NCI-H510A (cell line): ENCODE measurements around the gene CBR3.
"Not testable (repeated sequence)": the region's sequence is repeated elsewhere in the genome, so short reads cannot be mapped to it uniquely, and the experiment has no call there.

Source experiments
- DNase-seq: peaks from one replicate; lab custom pipeline; 2025; lab: John Stamatoyannopoulos, UW

CBR3 gene

DNA sequence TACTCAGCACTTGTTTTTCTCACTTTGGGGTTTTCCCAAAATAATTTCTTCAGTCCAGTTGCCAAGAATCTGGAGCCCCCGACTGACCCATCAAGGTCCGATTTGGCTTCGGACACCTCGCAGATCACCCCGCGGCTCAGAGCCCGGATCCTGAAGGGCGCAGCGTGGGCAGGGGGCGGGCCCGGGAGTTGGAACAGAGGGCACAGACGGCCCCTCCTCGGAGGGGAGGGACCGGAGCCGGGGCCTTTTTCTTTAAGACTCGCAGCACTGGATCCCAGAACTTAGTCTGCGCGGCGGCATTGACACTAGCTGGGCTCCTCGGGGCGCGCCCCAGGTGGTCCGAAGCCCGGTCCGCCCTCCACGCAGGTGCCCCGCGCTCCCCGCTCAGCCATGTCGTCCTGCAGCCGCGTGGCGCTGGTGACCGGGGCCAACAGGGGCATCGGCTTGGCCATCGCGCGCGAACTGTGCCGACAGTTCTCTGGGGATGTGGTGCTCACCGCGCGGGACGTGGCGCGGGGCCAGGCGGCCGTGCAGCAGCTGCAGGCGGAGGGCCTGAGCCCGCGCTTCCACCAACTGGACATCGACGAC lies at the start of gene CBR3:
TSS of gene CBR3 (plus strand) at position 277 of the 588 bp plus-strand sequence. CDS start at position 391, 114 bp downstream.
- DNase-seq, result no peak

DNA sequence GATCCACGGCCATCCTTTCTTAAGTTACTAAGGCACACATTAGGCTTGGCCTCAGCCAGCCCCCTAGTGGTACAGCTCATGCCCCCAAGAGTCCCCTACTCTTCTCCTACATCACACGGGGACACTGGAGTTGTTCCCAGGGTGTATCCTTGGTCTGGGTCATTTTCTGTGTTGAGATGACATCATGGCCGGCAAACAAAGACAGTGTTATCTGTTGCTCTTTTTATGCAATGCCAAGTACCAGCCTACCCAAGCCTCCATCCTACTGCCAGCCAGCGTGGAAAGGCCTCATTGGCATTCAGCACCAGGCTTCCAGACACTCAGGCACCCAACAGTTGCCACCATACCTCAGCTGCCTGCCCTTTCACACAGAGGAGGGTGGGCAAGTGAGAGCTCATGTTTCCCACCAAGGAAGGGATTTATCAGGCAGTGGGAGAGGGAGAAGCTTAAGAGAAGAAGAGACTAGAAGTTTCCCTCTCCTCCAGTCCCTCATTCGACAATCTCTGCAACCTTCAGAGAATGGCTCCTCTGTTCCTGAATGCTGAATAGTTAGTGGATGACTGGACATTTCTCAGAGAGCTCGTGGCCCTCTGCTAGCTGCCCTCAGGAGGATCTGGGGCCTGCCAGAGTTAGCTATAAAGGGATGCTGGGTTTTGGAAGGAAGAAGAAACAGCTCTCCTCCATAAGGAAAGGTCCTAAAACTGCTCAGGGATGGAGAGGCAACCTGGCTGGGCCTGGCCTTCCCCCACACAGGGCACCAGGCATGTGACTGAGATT lies 47.3 kb upstream of the CBR3 start:
- DNase-seq, result no peak

DNA sequence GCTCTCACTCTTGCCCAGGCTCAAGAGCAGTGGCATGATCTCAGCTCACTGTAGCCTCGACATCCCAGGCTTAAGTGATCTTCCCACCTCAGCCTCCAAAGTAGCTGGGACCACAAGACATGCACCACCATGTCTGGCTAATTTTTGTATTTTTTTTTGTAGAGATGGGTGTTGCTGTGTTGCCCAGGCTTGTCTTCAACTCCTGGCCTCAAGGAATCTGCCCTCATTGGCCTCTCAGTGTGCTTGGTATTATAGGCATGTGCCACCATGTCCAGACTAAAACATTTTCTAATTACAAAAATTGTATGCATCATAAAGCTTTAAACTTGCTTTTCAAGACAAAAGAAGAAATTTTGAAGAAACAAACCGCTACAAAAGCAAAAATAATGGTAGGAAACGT lies 44.9 kb upstream of the CBR3 start:
- no peak for DNase-seq

DNA sequence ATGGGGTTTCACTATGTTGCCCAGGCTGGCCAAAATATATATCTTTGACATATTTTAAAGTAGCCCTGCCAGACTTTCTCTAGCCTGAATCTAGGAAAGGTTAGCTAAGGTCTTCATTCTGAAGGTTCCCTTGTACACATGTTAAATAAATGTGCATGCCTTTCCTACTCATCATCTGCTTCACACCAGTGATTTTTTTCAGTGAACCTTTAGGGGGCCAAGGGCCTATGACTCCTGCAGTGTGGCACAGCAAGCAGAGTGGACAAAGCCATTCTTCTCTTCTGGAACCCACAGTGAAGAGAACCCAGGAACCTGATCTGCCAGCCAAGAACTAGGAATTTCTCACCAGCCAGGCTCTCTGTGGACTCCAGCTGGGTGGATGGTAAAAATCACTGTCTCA lies 42.2 kb upstream of the CBR3 start:
- DNase-seq, result no peak

DNA sequence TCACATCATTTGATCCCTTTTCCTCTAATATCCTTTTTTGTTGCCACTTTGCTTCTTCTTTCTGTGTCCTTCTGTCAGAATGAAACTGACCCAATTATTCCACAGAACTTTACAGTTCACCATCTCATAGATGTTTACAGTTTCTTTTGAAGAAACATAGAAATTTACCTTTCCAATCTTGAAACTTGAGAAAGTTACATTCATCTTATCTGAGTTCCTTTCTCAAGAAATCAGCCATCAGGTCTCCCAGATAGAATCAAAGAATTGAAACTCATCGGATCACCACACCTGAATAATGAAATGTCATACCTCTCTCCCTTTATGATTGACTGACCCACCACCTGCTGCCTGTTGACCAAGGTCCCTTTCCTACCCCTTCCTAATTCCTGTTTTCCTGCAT lies 41.4 kb upstream of the CBR3 start:
- DNase-seq, result no peak

DNA sequence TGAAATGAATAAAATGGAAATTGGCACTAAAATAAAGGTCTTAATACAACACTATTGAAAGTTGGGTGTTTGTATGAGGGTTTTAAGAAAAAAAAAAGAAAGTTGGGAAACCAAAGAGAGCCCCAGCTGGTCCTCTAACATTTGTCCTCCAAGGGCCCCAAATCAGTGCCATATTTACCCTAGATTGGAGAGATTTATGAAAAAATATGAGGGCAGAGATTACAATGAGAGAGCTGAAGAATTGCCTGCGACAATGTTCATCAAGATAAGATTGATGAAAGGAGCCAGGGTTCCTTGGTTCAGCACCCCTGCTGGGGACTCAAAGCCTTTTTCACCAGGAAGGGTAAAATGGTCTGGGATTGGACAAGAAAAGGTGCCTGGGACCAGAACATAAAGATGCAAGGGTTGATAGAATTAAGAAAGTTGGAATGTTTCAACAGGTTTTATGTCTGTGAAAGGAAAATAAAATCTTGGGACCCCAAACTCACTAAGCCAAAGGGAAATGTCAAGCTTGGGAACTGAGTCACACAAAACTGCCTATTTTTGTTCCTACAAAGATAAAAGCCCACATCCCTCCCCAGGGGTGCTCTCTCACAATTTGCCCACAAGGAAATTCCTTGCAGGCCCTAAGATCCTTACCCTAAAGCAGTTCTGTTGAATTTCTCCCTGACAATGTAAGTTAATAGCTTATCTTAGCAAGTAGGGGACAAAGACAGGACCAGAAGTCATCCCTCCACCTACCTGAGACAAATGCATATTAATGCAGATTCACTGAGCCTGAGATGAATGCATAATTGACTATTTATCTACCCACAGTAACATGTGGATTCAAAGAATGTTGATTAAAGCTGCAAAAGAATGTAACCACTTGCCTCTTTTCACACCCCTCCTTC lies 38.2 kb upstream of the CBR3 start:
- no peak for DNase-seq

DNA sequence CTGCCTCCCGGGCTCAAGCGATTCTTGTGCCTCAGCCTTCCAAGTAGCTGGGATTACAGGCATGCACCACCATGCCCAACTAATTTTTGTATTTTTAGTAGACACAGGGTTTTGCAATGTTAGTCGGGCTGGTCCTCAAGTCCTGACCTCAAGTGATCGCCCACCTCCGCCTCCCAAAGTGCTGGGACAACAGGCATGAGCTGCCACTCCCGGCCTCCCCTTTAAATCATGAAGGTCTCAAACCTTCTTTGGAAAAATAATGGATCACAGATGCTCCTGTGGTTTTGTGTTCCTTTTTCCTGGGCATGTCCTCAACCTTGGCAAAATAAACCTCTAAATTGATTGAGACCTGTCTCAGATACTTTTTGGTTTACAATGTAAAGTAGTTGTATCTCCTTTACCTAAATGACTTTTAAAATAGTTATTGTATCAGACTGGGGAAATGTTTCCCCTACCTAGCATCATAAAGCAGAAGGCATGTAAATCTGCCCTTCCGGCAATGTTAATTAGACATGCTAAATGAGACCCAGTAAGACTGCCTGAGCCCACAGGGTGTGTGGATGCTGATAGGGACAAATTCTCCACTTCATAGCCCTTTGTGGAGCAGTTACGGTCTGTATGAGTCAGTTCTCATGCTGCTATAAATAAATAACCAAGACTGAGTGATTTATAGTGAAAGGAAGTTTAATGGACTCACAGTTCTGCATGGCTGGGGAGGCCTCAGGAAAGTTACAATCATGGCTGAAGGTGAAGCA lies 37.3 kb upstream of the CBR3 start:
- DNase-seq, result no peak

DNA sequence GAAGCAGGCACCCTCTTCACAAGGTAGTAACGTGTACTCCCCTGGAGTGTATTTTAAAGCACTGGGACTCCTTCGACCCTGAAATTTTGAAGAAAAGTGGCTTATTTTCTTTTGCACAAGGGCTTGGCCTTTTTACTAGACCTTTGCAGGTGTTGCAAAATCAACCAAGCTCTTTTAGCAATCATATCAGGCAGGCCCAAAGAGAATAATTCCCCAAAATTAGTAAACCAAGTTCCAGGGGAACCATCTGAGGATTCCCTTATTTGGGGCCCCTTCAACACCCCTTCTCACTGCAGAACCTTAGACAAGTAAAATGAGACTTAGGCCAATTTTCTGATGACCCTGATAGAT lies 36.7 kb upstream of the CBR3 start:
- DNase-seq, result no peak

DNA sequence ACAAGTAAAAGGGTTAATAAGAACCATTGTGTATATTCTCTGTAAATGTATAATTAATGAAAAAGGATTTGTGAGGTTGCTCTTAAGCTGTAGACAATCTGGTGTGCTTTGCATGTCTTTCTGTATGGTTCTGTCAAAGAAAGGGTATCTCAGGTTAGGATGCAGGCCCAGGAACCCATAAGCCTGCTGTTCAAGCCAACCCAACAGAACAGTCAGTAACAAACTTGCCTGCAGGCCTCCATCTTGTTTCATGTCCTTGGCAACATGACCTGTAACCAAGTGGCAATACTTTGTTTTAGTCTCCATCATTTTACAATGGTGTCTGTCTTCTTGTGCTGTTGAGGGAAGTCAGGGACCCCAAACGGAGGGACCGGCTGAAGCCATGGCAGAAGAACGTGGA lies 35.9 kb upstream of the CBR3 start:
- DNase-seq, result no peak

DNA sequence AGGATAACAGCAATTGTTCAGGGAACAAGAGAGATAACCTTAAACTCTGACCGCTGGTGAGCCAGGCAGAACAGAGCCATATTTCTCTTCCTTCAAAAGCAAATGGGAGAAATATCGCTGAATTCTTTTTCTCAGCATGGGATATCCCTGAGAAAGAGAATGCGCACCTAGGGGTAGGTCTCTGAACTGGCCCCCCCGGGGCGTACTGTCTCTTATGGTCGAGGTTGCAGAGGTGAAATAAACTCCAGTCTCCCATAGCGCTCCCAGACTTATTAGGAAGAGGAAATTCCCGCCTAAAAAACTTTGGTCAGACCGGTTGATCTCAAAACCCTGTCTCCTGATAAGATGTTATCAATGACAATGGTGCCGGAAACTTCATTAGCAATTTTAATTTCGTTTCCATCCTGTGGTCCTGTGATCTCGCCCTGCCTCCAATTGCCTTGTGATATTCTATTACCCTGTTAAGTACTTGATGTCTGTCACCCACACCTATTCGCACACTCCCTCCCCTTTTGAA lies 35.1 kb upstream of the CBR3 start:
- DNase-seq, result not testable (repeated sequence)

DNA sequence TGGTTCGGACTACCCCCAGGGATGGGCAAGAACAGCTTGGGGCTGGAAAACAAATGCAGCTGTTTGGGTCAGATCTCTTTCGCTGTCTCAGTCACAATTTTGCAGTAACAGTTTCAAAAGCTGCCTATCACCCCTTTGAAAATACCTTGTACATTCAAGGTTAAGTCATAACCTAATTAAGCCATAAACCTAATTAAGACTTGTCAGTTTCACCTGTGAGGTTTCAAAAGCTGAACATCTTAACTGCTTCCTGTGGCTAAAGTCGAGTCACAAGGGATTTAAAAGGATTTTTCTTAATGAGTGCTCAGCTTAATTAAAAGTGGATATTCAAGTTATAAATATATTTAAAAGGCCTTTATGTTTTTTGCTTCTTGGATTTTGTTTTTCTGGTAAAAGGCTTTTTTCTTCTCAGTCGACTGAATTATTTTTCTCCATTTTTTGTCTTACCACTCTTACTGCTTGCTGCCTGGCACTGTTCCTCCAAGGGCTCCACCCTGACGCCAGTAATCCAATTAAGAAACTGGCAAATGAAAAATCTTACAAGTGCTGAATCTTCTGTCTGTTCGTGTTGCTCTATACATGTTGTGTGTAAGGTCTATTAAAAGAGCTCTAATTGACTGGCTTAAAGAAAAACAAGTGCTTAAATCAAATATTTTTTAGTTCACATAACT lies 33.8 kb upstream of the CBR3 start:
- no peak for DNase-seq

DNA sequence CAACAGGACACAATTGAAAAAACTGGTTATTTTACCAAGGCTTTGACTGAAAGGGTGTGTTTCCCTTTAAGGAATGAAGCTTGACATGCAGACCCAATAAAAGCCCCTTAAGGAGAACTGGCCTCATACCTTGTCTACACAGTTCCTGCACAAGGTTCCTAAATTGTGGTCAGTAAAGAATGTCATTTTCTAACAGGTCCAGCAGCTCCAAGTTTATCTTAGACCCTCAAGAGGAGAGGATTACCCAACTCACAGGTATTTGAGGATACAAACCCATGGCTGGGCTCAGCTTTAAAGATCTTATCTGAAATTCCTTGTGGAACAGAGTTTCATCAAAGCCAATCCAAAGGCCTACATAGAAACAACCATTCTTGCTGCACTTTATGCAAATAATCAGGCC lies 31.4 kb upstream of the CBR3 start:
- DNase-seq, result no peak

DNA sequence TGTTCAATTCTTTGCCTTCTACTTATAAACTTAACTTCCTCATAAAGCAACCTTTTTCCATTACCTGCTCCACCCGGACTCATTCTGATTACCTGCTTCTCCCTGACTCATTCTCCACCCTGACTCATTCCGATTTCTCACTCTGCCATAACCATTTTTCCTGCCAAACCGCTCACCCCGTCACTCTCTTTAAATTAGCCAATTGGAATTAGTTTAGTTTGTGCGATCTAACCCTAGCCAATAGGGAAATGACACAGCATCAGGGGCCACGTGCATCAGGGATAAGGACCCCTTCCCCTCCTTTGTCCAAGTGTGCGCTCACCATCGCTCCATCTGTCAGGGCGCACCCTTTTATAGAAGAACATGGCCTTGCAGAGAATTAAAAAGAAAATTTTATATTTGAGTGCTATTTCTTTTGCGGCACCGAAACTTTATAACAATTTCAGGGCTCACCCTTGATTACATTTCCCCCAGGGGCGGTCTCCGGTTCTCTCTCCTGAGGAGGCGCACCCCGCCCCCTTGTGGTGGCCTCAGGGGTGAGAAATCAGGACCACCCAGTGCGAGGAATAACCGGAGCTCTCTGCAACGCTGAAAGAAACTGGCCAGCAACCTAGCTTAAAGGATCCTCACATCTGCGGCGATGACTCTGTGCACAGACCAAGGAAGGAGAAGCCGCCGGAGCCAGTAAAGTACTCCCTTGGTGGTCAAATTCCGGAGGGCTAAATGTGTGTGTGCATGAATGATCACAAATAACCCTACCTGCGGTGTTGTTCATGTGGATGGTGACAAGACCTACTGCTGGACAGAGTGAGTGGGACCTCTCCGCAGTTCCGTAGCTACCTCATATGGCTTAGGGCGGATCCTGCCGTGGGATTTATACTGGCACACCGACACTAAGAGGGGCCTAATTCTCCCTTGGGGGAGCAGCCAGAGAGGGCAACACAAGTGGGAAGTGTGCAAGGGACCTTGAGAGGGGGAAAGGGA lies 30.3 kb upstream of the CBR3 start:
- no peak for DNase-seq

DNA sequence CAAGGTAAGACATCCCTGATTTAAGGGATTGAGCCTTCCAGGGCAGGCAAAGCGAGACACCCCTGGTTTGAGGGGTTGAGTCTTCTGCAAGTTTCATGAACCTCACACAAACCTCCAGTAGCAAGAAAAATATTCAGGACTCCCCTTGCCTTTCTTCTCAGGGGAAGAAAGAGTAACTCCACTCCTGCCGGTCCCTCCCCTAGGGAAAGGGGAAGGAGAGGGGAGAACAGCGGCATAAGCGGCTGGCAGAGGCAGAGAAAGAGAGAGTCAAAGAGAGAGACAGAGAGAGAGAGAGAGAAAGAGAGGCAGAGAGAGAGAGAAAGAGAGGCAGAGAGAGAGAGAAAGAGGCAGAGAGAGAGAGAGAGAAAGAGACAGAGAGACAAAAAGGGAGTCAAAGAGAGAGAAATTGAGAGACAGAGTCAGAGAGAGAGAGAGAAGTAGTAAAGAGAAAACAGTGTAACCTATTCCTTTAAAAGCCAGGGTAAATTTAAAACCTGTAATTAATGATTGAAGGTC lies 29.5 kb upstream of the CBR3 start:
- DNase-seq, result no peak

DNA sequence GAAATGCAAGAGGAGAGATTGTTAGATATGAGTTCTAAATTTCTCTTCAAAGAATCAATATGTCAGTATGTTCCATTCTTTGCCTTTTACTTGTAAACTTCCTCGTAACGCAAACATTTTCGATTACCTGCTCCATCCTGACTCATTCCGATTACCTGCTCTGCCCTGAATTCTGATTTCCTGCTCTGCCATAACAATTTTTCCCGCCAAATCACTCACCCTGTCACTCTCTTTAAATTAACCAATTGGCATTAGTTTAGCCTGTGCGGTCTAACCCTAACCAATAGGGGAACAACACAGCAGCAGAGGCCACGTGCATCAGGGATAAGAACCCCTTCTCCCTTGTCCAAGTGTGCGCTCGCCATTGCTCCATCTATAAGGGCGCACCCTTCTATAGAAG lies 25.0 kb upstream of the CBR3 start:
- DNase-seq, result no peak

DNA sequence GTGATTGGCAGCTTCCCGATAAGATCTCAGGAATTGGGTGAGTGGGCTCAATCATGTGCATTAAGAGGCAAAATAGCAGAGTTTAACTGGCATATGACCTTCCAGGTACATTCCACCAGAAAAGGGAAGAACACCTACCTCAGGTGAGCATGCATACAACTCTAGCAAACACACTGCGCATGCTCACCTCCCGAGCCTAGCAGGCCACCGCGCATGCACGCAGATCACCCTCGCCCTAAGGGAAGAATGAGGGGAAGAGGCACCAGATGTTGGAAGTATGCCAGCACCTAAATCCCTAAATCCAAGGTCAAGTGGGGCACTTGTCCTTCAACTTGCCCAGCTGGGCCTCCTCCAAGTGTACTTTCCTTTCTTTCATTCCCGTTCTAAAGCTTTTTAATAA lies 23.6 kb upstream of the CBR3 start:
- no peak for DNase-seq

DNA sequence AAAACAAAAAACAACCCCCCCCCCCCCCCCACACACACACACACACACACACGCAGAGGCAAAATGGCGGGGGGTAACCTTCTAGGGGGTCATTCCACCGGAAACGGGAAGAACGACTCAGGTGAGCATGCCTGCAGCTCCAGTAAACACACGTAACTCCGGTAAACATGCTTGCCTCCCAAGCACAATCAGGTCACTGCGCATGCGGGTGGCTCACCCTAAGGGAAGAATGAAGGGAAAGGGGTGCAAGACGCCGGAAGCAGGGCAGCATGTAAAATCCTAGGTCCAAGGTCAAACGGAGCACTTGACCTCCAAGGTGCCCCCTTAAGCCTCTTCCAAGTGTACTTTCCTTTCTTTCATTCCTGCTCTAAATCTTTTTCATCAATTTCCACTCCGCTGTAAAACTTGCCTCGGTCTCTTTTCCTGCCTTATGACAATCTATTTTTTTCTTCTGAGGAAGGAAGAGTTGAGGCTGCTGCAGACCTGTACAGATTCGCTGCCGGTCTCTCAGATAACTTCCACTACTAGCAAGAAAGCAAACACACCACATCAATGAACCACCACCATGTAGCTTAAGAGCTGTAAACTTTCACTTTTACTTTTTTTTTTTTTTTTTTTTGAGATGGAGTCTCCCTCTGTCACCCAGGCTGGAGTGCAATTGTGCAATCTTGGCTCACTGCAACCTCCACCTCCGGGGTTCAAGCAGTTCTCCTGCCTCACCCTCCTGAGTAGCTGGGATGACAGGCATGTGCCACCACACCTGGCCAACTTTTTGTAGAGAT lies 21.0 kb upstream of the CBR3 start:
- no peak for DNase-seq

DNA sequence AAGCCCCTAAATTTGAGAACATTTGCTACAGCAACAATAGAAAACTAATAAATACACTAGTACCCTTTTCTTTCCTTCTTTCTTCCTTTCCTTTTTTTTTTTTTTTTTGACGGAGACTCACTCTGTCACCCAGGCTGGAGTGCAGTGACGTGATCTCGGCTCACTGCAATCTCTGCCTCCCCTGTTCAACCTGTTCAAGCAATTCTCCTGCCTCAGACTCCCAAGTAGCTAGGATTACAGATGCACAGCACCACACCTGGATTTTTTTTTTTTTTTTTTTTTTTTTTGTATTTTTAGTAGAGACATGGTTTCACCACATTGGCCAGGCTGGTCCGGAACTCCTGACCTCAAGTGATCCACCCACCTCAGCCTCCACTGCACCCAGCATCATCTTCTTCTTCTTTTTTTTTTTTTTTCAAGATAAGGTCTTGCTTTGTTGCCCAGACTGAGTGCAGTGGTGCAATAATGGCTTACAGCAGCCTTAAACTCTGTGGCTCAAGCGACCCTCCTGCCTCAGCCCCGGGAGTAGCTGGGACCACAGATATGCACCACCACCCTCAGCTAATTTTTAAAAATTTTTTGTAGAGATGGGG lies 19.6 kb upstream of the CBR3 start:
- no peak for DNase-seq

DNA sequence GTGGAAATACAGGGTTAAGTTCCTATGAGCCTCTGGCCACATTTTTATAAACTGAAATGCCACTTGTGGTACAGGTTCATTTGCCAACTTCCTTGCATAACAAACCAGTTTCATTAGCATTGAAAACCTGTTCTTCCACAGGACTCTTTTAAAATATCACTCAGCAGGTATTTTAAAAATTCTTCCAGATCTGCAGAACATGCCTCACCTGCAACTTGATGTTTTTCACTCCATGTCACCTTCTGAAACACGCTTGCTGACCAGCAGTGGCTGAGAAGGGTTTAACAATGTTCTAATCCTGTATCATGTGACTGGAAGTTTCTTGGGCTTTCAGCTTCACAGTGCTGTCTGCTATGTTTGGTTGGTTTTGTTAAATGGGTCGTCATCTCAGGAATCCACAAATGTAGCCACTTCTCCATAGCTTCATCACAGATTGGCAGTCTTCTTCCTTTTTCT lies 17.6 kb upstream of the CBR3 start:
- no peak for DNase-seq
